ENCODE data around the gene G6PD.

G6PD gene

GRCh38 chrX:154483325-154483724 is 63.3 kb downstream of the G6PD start:
- no peak for TF ChIP-seq CTCF (IDR thresholded peaks at IDR 0.05; ENCODE audit: control insufficient read depth, insufficient read depth, low read depth, low read length, missing control alignments)
- no peak overlapping the region for H3K4me3 ChIP-seq (ENCODE audit: control insufficient read depth, low read depth, low read length)
- no peak for DNase-seq (ENCODE audit: low read depth)

GRCh38 chrX:154482786-154483185 is 63.9 kb downstream of the G6PD start:
- no peak for TF ChIP-seq CTCF (IDR thresholded peaks at IDR 0.05; ENCODE audit: control insufficient read depth, insufficient read depth, low read depth, low read length, missing control alignments)
- DNase-seq (ENCODE audit: low read depth), result no peak
- no peak overlapping the region for H3K4me3 ChIP-seq (ENCODE audit: control insufficient read depth, low read depth, low read length)

- H3K4me3 ChIP-seq (ENCODE audit: control insufficient read depth, low read depth, low read length), result no peak overlapping the region
- no peak for TF ChIP-seq CTCF (IDR thresholded peaks at IDR 0.05; ENCODE audit: control insufficient read depth, insufficient read depth, low read depth, low read length, missing control alignments)
- no peak for DNase-seq (ENCODE audit: low read depth)
Measured at GRCh38 chrX:154481911-154482601, 64.6 kb downstream of the G6PD start.
